Uterus (tissue), 2 donors: Measurements from ENCODE around the gene EDAR.

Experiments
- CTCF ChIP-seq, 4 experiments: fragments of 200-600 bp in 2 of 4; fragments of 450-650 bp in 2 of 4; sonication (generic) in 2 of 4; IDR thresholded peaks; one replicate each; pipeline ENCODE4 v1.5.1; 2016 to 2019; ENCODE audit warnings: antibody characterized with exemption in 4 of 4, mild to moderate bottlenecking in 2 of 4, moderate library complexity in 1 of 4
- POLR2A ChIP-seq, 2 donors: fragments of 450-650 bp; IDR thresholded peaks; one replicate each; pipeline ENCODE4 v1.6.1; 2016; ENCODE audit warnings: antibody characterized with exemption in 2 of 2, mild to moderate bottlenecking in 1 of 2, moderate library complexity in 1 of 2

GRCh38 chr2:108909275-108909823 lies 79.7 kb downstream of the EDAR start:
- TF ChIP-seq CTCF (IDR thresholded peaks at IDR 0.05) (no peak), POLR2A (IDR thresholded peaks at IDR 0.05) (no peak)
